Measurements from ENCODE around the gene CNTNAP2.

The CNTNAP2 gene

DNA sequence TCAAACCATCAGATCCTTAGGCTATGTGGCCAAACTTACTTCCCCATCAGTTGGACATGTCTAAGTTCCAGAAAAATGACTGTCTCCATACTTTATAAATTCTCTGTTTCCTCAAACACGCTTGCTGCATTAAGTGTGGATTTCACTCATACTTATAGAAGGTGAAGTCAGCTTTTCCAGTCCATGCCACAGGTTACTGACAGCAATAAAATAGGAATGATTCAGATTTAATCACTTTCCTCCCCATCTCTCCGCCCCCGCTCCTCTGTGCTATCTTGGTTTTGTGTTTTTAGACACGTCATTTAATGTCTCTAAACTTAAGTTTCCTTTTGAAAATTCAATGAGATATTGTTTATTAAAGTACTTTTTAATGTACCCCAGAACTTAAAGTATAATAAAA lies 1376.0 kb downstream of the CNTNAP2 start:
- DNase-seq (ENCODE audit: low read depth): no peak

- no peak for DNase-seq (ENCODE audit: low read depth)
Observed at GRCh38 chr7:147496209-147496608, 1379.6 kb downstream of the CNTNAP2 start.

DNA sequence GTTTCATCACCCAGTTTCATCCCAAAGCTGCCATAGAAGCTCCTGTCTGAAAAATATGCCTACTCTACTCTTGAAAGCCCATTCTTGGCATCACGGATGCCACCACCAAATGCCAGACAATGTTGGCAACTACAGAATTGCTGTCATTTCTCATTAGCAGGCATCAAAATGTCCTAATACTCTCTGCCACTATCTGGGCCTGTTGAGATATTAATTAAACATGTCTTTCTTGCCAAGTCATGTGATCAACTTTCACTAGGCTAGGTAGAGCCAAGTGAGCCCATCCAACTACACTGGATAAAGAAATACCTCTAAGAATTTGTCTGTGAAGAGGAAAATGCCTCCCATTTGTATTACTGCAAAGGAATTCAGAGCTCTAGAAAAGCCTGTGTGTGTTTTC lies 1380.6 kb downstream of the CNTNAP2 start:
- DNase-seq (ENCODE audit: low read depth): no peak

DNA sequence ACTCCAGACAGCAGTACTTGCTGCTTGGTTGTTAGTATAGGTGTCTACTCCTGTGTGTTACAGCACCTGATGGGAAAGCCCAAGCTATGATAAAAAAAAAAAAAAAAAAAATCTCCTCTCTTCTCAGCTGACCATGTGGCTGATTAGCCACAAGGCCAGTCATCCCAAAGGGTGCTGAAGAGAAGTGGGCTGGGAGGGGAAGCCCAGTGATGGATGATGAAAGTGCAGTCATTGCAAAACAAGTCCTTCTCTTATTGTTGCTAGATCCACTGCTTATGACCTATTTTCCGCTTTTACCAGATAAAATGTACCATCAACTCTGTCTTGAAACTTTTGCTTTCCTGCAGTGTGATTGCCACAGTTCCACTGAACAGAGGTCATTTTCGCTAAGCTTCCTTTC lies 1381.5 kb downstream of the CNTNAP2 start:
- no peak for DNase-seq (ENCODE audit: low read depth)

GRCh38 chr7:147509035-147509501 lies 1392.5 kb downstream of the CNTNAP2 start:
- DNase-seq (ENCODE audit: low read depth): no peak

- no peak for DNase-seq (ENCODE audit: low read depth)
Observed at GRCh38 chr7:147509541-147510200, 1393.1 kb downstream of the CNTNAP2 start.

GRCh38 chr7:147510201-147510542 lies 1393.6 kb downstream of the CNTNAP2 start:
- no peak for DNase-seq (ENCODE audit: low read depth)

- DNase-seq (ENCODE audit: low read depth): no peak
Observed at GRCh38 chr7:147510923-147511322, 1394.3 kb downstream of the CNTNAP2 start.

DNA sequence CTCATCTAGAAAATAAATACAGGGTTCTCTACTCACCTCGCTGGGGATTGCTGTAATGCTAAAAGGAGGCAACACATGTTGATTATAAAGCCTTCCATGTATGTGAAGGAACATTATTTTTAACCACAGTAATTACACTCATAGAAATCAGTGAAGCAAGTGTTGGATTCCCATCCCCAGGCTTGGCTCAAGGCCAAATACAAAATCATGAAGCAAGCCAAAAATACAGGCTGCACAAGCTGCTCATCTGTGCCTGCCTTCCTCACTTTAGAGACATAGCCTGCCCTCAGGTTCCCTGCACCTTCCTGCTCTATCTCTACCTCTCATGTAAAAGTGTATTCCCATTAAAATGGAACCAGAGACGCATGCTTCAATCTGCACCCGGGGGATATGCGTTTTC lies 1396.8 kb downstream of the CNTNAP2 start:
- DNase-seq (ENCODE audit: low read depth): no peak

DNA sequence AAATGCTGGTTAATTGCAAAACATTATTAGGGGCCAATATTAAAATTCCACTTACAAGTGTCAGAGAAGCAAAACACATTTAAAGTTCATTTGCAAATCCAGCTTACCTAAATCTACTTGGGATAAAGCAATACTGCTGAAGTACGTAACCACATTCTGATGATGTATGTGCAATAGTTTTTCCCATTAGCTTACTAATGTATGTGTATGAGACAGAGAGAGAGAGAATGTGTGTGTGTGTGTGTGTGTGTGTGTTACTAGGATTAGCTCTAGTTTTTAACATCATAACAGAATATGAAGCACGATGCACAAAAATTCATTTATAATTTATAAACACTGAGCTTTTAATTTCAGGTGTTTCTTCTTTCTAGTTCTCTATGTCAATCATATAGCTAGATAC lies 1399.8 kb downstream of the CNTNAP2 start:
- no peak for DNase-seq (ENCODE audit: low read depth)

DNA sequence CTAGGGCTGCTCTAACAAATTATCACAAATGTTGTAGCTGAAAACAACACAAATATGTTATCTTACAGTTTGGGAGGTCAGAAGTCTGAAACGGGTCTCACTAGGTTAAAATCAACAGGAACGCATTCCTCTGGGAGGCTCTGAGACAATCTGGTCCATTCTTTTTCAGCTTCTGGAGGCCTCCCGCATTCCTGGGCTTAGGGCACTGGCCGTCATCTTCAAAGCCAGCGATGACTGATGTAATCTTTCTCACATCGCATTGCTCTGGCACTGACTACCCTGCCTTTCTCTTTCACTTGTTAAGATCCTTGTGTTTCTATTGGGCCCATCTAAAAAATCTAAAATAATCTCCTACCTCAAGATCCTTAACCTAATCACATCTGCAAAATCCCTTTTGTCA lies 1402.5 kb downstream of the CNTNAP2 start:
- no peak for DNase-seq (ENCODE audit: low read depth)

DNA sequence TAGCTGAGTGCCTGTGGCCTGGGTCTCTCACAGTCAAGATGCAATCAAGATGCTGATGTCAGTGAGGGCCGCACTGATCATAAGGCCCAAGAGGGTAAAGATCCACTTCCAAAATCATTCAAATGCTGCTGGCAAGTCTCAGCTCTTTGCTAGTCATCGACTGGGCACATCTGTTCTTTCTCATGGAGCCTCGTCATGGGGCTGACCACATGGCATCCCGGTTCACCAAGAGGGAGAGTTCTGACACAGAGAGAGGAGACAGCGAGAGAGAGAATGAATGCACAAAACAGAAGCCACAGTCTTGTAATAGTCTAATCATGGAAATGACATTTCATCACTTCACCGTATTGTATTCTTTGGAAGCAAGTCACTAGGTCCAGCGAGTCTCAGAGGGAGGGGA lies 1406.5 kb downstream of the CNTNAP2 start:
- no peak for DNase-seq (ENCODE audit: low read depth)

DNA sequence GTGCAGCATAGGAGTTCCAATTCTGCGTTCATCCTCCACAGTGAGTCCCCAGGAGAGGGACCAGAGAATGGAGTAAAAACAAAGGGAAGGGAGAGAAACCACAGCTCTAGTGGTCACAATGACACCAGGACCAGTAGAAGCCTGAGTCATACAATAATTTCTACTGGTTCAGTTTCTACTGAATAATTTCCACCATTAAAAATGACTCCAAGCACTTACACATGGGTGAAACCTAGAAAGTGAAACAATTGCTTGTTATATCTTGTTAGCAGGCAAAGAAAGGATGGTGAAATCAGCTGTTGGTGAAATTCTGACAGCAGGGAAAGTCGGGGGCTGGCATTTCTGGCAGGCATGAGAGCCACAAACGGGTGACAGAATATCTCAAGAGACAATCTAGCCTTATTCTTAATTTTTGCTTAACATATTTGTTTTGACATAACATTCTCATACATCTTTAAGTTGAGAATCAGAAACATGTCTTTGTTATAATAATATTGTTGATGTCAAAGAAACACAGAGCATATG lies 1408.2 kb downstream of the CNTNAP2 start:
- no peak for DNase-seq (ENCODE audit: low read depth)

GRCh38 chr7:147525325-147525724 lies 1408.7 kb downstream of the CNTNAP2 start:
- no peak for DNase-seq (ENCODE audit: low read depth)

- DNase-seq (ENCODE audit: low read depth): no peak
Observed at GRCh38 chr7:147535701-147536111, 1419.1 kb downstream of the CNTNAP2 start.

DNA sequence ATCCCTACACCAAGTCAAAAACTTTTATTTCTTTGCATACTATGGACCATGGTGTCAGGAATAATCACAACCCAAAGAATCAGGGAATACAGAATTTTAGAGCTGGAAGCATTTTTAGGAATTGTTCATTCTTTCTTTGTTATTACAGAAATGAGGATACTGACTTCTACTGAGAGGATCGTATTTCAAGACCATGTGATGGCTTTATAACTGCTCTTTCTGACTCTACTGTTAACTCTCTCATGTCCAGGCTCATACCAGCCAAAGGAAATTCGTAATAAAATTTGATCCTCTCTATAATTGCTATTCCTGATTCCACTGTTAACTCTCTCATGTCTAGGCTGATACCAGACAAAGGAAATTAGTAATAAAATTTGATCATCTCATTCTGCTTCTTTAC lies 1423.1 kb downstream of the CNTNAP2 start:
- no peak for DNase-seq (ENCODE audit: low read depth)

DNA sequence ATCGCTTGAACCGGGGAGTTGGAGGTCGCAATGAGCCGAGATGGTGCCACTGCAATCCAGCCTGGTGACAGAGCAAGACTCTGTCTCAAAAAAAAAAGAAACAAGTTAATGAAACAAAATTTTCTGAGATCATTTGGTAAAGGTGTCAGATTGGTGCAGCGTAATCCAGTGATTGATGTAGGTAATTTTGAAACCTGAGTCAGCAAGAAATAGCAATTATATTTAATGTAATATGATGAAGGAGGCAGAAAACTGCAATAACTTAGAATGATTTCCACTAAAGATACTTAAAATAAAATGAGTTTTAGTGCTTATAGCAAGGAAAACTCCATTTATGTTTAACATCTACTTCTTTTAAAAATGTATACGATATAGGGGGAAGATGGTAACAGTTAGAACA lies 1424.1 kb downstream of the CNTNAP2 start:
- DNase-seq (ENCODE audit: low read depth): no peak

DNA sequence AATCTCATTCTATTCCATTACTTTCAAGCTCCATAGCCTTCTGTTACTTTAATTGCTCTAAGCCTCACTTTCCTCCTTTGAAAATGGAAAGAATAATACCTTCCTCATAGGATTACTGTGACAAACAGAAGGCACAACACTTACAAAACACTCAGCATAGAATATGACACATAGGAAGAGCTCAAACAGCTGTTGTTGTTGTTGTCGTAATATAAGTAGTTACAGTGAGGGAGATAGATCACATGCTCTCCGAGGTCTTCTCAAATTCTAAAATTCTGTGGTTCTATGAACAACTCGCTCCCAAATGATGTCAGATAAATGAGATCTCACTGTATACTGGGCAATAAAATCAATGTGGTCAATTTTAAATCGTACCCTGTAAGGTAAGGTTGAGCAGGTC lies 1424.7 kb downstream of the CNTNAP2 start:
- DNase-seq (ENCODE audit: low read depth): no peak

DNA sequence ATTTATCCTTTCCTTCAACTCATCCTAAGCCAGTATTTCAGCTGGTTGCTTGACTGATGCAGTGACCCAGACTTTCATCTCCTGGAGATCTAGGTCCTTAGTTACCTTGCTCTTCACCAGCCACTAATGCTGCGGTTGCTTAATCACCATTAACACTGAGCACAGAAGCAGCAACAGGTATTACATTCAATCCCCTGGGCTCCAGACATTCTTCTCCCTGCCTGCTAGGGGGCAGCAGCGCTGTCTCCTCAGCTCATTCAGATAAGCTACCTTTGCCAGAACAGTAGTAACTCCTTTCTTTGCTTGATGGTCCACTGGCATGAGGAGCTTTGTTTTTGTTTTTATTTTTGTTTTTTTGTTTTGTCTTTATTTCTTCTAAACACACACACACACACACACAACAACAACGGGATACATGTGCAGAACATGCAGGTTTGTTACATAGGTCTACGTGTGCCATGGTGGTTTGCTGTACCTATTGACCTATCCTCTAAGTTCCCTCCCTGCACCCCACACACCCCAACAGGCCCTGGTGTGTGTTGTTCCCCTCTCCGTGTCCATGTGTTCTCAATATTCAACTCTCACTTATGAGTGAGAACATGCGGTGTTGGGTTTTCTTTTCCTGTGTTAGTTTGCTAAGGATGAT lies 1430.8 kb downstream of the CNTNAP2 start:
- no peak for DNase-seq (ENCODE audit: low read depth)

DNA sequence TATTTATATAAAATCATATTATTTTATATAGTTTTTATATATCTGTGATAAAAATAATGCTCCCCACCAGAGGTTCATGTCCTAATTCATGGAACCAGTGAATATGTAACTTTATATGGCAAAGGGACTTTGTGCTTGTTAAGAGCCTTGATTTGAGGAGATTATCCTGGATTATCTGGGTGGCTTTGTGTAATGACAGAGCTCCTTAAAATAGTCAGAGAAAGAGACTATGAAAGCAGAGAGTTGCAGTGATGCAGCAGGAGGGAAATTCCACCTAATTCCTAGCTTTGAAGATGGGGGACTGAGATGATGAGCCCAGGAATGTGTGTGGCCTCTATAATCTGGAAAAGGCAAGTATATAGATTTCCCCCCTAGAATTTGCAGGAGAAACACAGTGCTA lies 1439.7 kb downstream of the CNTNAP2 start:
- DNase-seq (ENCODE audit: low read depth): no peak

DNA sequence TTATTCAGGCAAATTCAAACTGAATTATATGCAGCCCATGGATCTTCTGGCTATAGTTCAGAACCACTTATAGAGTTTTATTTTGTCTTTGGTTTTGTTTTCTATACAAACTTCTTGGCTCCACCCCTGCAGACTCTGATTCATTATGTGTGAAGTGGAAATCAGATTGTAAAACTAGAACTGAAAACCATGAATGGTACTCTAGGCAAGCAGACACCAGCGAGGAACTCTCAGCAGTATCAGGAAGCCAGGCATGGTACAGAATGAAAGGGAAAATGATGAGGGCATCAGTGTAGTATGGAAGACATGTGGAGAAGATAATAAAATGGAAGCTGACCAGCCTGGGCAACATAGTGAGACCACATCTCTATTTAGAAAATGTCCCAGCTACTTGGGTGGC lies 1447.1 kb downstream of the CNTNAP2 start:
- DNase-seq (ENCODE audit: low read depth): no peak

DNA sequence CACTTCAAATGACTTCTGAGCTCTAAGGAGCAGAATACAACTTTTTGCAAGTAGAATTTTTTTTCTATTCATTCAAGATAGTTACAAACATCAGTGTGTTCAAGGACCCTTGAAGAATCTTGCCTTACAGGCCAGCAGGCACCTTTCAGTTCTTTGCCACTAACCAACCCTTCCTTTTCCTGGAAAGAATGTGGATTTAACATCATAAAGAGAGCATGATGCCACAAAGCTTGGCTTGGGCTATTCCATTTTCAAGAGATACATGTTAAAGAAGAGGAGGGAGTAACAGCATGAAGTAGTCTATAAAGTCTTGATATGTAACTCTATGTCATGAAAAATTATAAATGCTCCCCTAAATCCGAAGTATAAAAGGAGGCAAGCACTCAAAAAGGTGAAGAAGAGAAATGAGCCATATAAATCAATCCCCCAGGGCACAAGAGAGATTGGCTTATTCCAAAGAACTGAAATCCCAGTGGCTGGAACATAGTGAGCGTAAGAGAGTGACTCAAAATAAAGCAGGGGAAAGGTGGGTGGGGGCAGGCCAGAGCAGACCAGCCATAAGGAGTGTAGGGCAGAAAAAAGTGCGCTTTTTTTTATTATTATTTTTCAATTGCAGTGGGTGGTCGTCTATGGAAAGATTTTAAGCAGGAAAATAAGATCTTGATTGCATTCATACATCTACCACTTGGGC lies 1448.3 kb downstream of the CNTNAP2 start:
- no peak for DNase-seq (ENCODE audit: low read depth)

DNA sequence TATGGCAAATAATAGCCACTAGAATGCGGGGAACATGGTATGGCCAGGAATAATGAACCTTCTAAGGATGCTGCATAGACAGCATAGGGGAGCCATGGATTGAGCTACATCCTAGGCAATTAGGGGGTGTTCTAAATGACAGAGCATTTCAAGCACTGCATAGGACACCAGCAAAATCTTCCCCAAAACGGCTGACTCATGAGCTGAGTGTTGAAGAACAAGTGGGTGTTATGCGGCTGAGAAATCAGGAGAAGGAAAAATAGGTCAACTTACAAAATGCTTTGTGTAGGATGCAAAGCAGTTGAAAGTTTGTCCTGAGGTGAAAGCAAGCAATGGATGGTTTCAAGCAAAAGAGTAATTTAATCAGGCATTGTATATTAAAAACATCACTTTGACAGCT lies 1450.4 kb downstream of the CNTNAP2 start:
- no peak for DNase-seq (ENCODE audit: low read depth)

Data from stimulated activated CD8-positive, alpha-beta memory T cell treated with anti-CD3 and anti-CD28 coated beads, Interleukin-15, amount 100 ng/mL, for 24 hours (primary cell).